Right lobe of liver (tissue), 6 donors: Measurements from ENCODE around the gene URB1. TPM values are rescaled to one million over a fixed set of nuclear protein-coding genes. Genes with fewer than 3 reads are reported as not detected.
"Not testable (repeated sequence)": the region's sequence is repeated elsewhere in the genome, so short reads cannot be mapped to it uniquely, and the experiment has no call there.

Experiments
- ATAC-seq, 4 donors: fragments of 200-7000 bp; cut with Tn5 transposase; one replicate each; pipeline ENCODE4 v1.9.1; 2020; ENCODE audit warnings: mild to moderate bottlenecking in 4 of 4, moderate library complexity in 4 of 4
- DNase-seq, 3 donors: peaks; one replicate each; pipeline ENCODE4 v3.0.0-alpha.2; 2020
- H3K27ac ChIP-seq, 3 donors: fragments of 200-600 bp; one replicate each; pipeline ENCODE4 v1.8.0; 2022
- H3K27me3 ChIP-seq, 2 donors: fragments of 200-600 bp; one replicate each; pipeline ENCODE4 v1.8.0; 2022
- H3K36me3 ChIP-seq, 4 donors: fragments of 200-600 bp; sonication (generic) in 1 of 4; one replicate each; pipeline versions ENCODE4 v1.5.1 to v1.8.0; 2017 to 2022; ENCODE audit warnings: control low read depth in 1 of 4
- H3K4me1 ChIP-seq, 4 donors: fragments of 200-600 bp; sonication (generic) in 1 of 4; one replicate each; pipeline versions ENCODE4 v1.5.1 to v1.8.0; 2017 to 2022; ENCODE audit warnings: control low read depth in 1 of 4
- H3K4me3 ChIP-seq, 3 donors: fragments of 200-600 bp; one replicate each; pipeline ENCODE4 v1.8.0; 2022
- H3K9me3 ChIP-seq, 4 donors: fragments of 200-600 bp; sonication (generic) in 1 of 4; one replicate each; pipeline versions ENCODE4 v1.5.1 to v1.8.0; 2017 to 2022; ENCODE audit warnings: control low read depth in 1 of 4
- POLR2A ChIP-seq: fragments of 450-650 bp; IDR thresholded peaks from one replicate; pipeline ENCODE4 v1.6.1; 2017; ENCODE audit warnings: antibody characterized with exemption, mild to moderate bottlenecking
- WGBS: methylation state at CpG from one replicate; pipeline ENCODE4 v1.1.6; 2018; ENCODE audit warnings: low coverage, low lambda C conversion rate; ENCODE audit not compliant: insufficient coverage; ENCODE audit errors: missing lambda C conversion rate; 5-methylcytosine and 5-hydroxymethylcytosine counted together
- intact Hi-C, 2 donors: fragments of 100-400 bp; cut with DNase I; formaldehyde crosslinking; loops; one replicate each; pipeline versions ENCODE4 v1.11.2 to v1.14.1; 2022
- total RNA-seq, 6 experiments: library from RNA; depleted of rRNA in 2 of 6; stranded (reverse); fragments of >200 nt in 2 of 6; fragmentation: NEBNext Ultra II Directional in 3 of 6; extraction: Animal tissue kit (Norgen Biotek cat#: 25700) in 3 of 6; gene quantifications; one replicate each; pipeline versions ENCODE4 v1.1.0 to v1.2.4, GENCODE V29; 2016 to 2023
- TF ChIP-seq, protein P1 (sequence below), 4 donors: fragments of 200-600 bp in 3 of 4; fragments of 450-650 bp in 1 of 4; IDR thresholded peaks; one replicate each; pipeline versions ENCODE4 v1.5.1 to v1.8.0; 2016 to 2022; ENCODE audit warnings: antibody characterized with exemption in 4 of 4, mild to moderate bottlenecking in 2 of 4
- donor health status: DM: no; HTN: yes; CAD: no.
- donor health status: DM: no; HTN: no; CAD: no.
- donor health status: DM: no; HTN: no; CAD: no.
- donor health status: DM: no; HTN: yes; CAD: no.
- donor health status: DM: no; HTN: yes; CAD: no.

Gene URB1
- total RNA-seq, 6 experiments from 2014 or later, result 6.3 to 13.6 (median 9.8) TPM

DNA sequence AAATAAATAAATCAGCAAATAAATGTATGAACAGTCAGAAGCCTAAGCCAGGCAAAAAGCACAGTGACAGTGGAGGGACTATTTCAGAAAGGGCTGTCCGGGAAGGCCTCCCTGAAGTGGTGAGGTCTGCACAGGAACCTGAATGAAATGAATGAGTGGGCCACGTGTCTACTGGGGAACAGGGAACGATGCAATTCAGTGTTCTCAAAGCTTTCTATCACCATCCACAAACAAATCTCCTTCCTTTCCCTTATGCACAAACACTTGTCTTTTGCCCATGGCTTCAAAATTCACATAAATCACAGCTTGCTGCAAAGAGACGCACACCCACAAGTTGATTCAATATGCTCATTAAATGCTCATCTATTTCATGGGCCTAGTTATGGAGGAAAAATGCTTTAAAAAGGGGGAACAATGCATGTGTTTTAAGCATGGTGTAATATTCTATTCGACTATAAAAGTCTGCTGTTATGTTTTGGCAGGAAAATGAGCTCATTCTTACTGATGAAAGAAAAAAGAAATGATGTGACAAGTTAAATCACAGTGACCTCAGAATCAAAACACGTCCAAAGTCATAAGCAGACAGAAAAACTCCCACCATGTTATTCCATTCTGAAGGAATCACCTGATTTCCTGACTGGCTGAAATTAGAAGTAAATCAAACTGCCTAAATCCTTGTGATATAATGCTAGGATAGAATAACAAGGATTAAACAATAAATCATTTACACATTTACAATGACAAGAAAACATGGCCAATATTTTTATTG, 21.6 kb downstream of the URB1 start:
- Histone ChIP-seq H3K4me1 (no peaks in the 10 kb centered on the region), H3K4me3 (no peak overlapping the region), H3K36me3 (peaks cover 0 to 59% (median 8%) of the 10 kb centered on the region in 4 donors), H3K27ac (no peak overlapping the region), H3K27me3 (no peaks in the 10 kb centered on the region), H3K9me3 (no peaks in the 10 kb centered on the region)
- intact Hi-C loops, result no loop called here
- WGBS, result 83% methylated on average over 6 of the region's 6 CpGs
- ATAC-seq (no peak), DNase-seq (no peak)
- no peak for TF ChIP-seq POLR2A
- TF ChIP-seq, protein P1, sequence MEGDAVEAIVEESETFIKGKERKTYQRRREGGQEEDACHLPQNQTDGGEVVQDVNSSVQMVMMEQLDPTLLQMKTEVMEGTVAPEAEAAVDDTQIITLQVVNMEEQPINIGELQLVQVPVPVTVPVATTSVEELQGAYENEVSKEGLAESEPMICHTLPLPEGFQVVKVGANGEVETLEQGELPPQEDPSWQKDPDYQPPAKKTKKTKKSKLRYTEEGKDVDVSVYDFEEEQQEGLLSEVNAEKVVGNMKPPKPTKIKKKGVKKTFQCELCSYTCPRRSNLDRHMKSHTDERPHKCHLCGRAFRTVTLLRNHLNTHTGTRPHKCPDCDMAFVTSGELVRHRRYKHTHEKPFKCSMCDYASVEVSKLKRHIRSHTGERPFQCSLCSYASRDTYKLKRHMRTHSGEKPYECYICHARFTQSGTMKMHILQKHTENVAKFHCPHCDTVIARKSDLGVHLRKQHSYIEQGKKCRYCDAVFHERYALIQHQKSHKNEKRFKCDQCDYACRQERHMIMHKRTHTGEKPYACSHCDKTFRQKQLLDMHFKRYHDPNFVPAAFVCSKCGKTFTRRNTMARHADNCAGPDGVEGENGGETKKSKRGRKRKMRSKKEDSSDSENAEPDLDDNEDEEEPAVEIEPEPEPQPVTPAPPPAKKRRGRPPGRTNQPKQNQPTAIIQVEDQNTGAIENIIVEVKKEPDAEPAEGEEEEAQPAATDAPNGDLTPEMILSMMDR (IDR thresholded peaks at IDR 0.05), result no peak

DNA sequence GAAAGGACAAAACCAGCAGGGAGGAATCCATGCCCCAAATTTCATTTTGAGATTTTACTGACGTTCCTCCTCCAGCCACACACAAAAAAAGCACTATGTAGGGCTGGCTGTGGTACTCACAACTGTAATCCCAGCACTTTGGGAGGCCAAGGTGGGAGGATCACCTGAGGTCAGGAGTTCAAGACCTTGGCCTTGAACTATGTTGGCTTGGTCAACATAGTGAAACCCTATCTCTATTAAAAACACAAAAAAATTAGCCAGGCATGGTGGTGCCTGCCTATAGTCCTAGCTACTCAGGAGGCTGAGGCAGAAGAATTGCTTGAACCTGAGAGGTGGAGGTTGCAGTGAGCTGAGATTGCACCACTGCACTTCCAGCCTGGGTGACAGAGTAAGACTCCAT, 23.9 kb downstream of the URB1 start:
- H3K4me3 ChIP-seq, H3K9me3 ChIP-seq, H3K27ac ChIP-seq, H3K27me3 ChIP-seq, intact Hi-C loops, H3K4me1 ChIP-seq, ATAC-seq, DNase-seq: not testable (repeated sequence)
- H3K36me3 ChIP-seq, result peaks cover 0 to 77% (median 9%) of the 10 kb centered on the region in 4 donors
- 75% methylated on average over 1 of the region's 1 CpG for WGBS

DNA sequence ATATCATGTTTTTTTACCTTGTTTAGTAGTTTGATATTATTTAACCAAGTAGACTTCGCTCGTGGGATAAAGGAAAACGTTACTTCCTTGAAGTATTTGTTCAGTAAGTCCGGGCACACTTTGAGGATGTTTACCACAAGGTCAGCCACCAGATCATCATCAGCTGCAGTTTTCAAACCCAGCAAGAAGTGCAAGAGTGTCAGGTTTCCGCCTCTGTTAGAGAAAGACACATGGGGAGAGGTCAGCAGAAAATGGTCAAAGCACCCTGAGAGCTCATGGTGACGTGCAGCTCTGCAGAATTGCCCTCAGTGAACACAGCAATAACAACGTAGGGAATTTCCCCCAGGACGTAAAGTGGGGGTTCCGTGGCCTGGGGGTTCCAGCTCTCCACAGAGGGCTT, 24.4 kb downstream of the URB1 start:
- H3K4me1 ChIP-seq, result no peaks in the 10 kb centered on the region
- H3K27me3 ChIP-seq, result no peaks in the 10 kb centered on the region
- no peak overlapping the region for H3K27ac ChIP-seq
- DNase-seq, result peak in 1 of 3 donors; percentile 9
- no peak for TF ChIP-seq POLR2A
- TF ChIP-seq, protein P1 (IDR thresholded peaks at IDR 0.05), result no peak
- no peak overlapping the region for H3K4me3 ChIP-seq
- no peaks in the 10 kb centered on the region for H3K9me3 ChIP-seq
- 76% methylated on average over 4 of the region's 9 CpGs for WGBS
- peaks cover 0 to 76% (median 9%) of the 10 kb centered on the region in 4 donors for H3K36me3 ChIP-seq
- ATAC-seq, result peak in 1 of 4 donors; percentile 16
- intact Hi-C loops, result no loop called here

DNA sequence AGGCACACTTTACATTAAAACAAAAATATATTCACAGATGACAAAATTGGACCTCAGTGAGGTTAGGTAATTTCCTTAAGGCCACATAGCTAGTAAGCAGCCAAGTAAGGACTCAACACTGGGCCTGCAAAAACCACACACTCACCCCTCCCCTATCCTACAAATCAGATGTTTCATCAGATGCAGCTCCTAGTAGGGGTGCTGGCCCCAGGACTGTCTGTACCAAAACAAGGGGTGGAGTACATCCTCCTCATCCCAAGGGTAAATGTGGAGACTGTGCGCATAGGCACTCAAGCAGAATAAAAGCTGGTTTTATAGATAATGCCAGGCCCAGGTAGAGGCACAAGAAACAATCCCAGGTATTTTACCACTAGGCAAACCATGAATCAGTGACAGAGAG, 25.7 kb downstream of the URB1 start:
- H3K9me3 ChIP-seq, result no peaks in the 10 kb centered on the region
- H3K4me3 ChIP-seq, result no peak overlapping the region
- no peaks in the 10 kb centered on the region for H3K4me1 ChIP-seq
- peaks cover 0 to 76% (median 12%) of the 10 kb centered on the region in 4 donors for H3K36me3 ChIP-seq
- H3K27me3 ChIP-seq, result no peaks in the 10 kb centered on the region
- ATAC-seq (no peak), DNase-seq (no peak)
- intact Hi-C loops, result no loop called here
- H3K27ac ChIP-seq, result no peak overlapping the region
- no CpG with 5 or more reads among the region's 1 CpG for WGBS
- no peak for TF ChIP-seq POLR2A
- TF ChIP-seq, protein P1 (IDR thresholded peaks at IDR 0.05), result no peak

GRCh38 chr21:32366191-32366590, 26.6 kb downstream of the URB1 start:
- intact Hi-C loops, result no loop called here
- ATAC-seq, result no peak
- Histone ChIP-seq H3K27ac (no peak overlapping the region), H3K36me3 (peaks cover 0 to 80% (median 15%) of the 10 kb centered on the region in 4 donors), H3K9me3 (no peaks in the 10 kb centered on the region), H3K4me1 (no peaks in the 10 kb centered on the region), H3K4me3 (no peak overlapping the region), H3K27me3 (no peaks in the 10 kb centered on the region)
- no peak for DNase-seq
- 72% methylated on average over 3 of the region's 4 CpGs for WGBS
- TF ChIP-seq POLR2A, result no peak
- TF ChIP-seq, protein P1 (IDR thresholded peaks at IDR 0.05), result no peak
